K562 (cell line): Measurements from ENCODE around the gene TBC1D25. TPM values are rescaled to one million over a fixed set of nuclear protein-coding genes. Genes with fewer than 3 reads are reported as not detected.

Source experiments
- ATAC-seq: fragments of 200-7000 bp; cut with Tn5 transposase; 3 replicates; pipeline ENCODE4 v1.9.1; 2020; ENCODE audit warnings: moderate library complexity
- BruUV-seq: library from RNA; stranded (reverse); fragments of 400-500 nt; replicated peaks from 2 replicates; lab custom pipeline; 2021; lab: Mats Ljungman, UMichigan
- CTCF ChIA-PET: fragments of 300-600 bp; formaldehyde crosslinking; extraction: SDS; loops from one replicate; lab custom pipeline; 2021; ENCODE audit warnings: low intra/inter-chr PET ratio; lab: Yijun Ruan, JAX
- POLR2A ChIA-PET: fragments of 300-600, 350-650 bp; sonication (Branson Sonifier 250); formaldehyde crosslinking; extraction: SDS; loops from one replicate; lab custom pipeline; 2021; ENCODE audit warnings: antibody characterized with exemption, inconsistent platforms; lab: Yijun Ruan, JAX
- DNase-seq, 4 experiments: peaks; one replicate each; pipeline versions ENCODE4 v3.0.0 to v3.0.0-alpha.2; 2011 to 2018; ENCODE audit warnings: low spot score in 3 of 4, mixed read lengths in 3 of 4; ENCODE audit errors: extremely low read depth in 1 of 4
- FAIRE-seq: peaks from 2 replicates; lab custom pipeline; 2011; peaks lifted over from hg19 to GRCh38; lab: Jason Lieb, UNC
- H2AFZ ChIP-seq: 2 replicates; pipeline ENCODE4 v1.6.0; 2011; ENCODE audit warnings: low read depth, low read length, control low read depth, inconsistent platforms
- H3K27ac ChIP-seq: fragments of 200-600 bp; 3 replicates; pipeline ENCODE4 v1.8.0; 2011; ENCODE audit warnings: low read depth, mild to moderate bottlenecking, control low read depth, inconsistent platforms, low read length, moderate library complexity, mixed read lengths; ENCODE audit errors: extremely low read depth
- H3K27me3 ChIP-seq, 2 experiments: fragments of 300-600 bp in 1 of 2; 2 replicates in 1 of 2; 3 replicates in 1 of 2; pipeline versions ENCODE4 v1.6.0 to v1.8.0; 2011; ENCODE audit warnings: inconsistent platforms in 2 of 2, low read length in 2 of 2, mild to moderate bottlenecking in 1 of 2, mixed read lengths in 1 of 2, moderate library complexity in 1 of 2; ENCODE audit not compliant: control insufficient read depth in 2 of 2, insufficient read depth in 2 of 2
- H3K36me3 ChIP-seq: fragments of 300-600 bp; 3 replicates; pipeline ENCODE4 v1.8.0; 2011; ENCODE audit warnings: mild to moderate bottlenecking, low read length, inconsistent platforms; ENCODE audit not compliant: control insufficient read depth, insufficient read depth
- H3K4me1 ChIP-seq, 2 experiments: fragments of 200-600 bp in 1 of 2; replicated peaks in 1 of 2; 2 replicates in 1 of 2; 3 replicates in 1 of 2; pipeline versions ENCODE4 v1.5.1 to v1.8.0; 2011; ENCODE audit warnings: inconsistent platforms in 2 of 2, low read length in 2 of 2, mild to moderate bottlenecking in 1 of 2, mixed read lengths in 1 of 2, moderate library complexity in 1 of 2; ENCODE audit not compliant: control insufficient read depth in 2 of 2, insufficient read depth in 2 of 2
- H3K4me2 ChIP-seq: 2 replicates; pipeline ENCODE4 v1.6.1; 2011; ENCODE audit warnings: low read length, control low read depth, inconsistent platforms, mixed read lengths; ENCODE audit not compliant: insufficient read depth
- H3K4me3 ChIP-seq: fragments of 200-600 bp; sonication (generic), shearing (Covaris generic); 2 replicates; pipeline ENCODE4 v1.5.1; 2016; ENCODE audit warnings: control low read depth, inconsistent platforms
- H3K79me2 ChIP-seq: fragments of 200-600 bp; 3 replicates; pipeline ENCODE4 v1.8.0; 2011; ENCODE audit warnings: low read length, inconsistent platforms; ENCODE audit not compliant: control insufficient read depth, insufficient read depth
- H3K9ac ChIP-seq, 2 experiments: 2 replicates each; pipeline versions ENCODE4 v1.6.0 to v1.6.1; 2011; ENCODE audit warnings: low read depth in 2 of 2, low read length in 2 of 2, control low read depth in 1 of 2, inconsistent platforms in 1 of 2, mild to moderate bottlenecking in 1 of 2, mixed read lengths in 1 of 2; ENCODE audit not compliant: insufficient read depth in 1 of 2
- H3K9me1 ChIP-seq: one replicate; pipeline ENCODE4 v1.6.0; 2011; ENCODE audit warnings: inconsistent platforms, mild to moderate bottlenecking, low read length, moderate library complexity; ENCODE audit not compliant: control insufficient read depth, insufficient read depth
- H3K9me3 ChIP-seq: replicated peaks from 2 replicates; pipeline ENCODE4 v1.5.1; 2011; ENCODE audit warnings: low read depth, low read length, inconsistent platforms; ENCODE audit not compliant: control insufficient read depth, insufficient read depth
- H4K20me1 ChIP-seq: replicated peaks from 2 replicates; pipeline ENCODE4 v1.6.1; 2011; ENCODE audit warnings: low read length, inconsistent platforms, mixed read lengths; ENCODE audit not compliant: control insufficient read depth, insufficient read depth
- NCOR1 ChIP-seq: fragments of 450-650 bp; IDR thresholded peaks from 2 replicates; pipeline ENCODE4 v1.6.1; 2016; ENCODE audit warnings: mild to moderate bottlenecking, moderate library complexity
- POLR2B ChIP-seq: fragments of 450-650 bp; IDR thresholded peaks from 2 replicates; pipeline ENCODE4 v1.6.1; 2018; ENCODE audit warnings: low read depth; ENCODE audit not compliant: partially characterized antibody
- SMAD4 ChIP-seq: fragments of 250-450 bp; sonication (Bioruptor Pico); conservative IDR thresholded peaks from 2 replicates; pipeline ENCODE4 v1.8.0; 2021; ENCODE audit warnings: inconsistent platforms, mild to moderate bottlenecking, moderate library complexity
- SMARCA5 ChIP-seq: fragments of 450-650 bp; IDR thresholded peaks from 2 replicates; pipeline ENCODE4 v1.6.1; 2016
- ZBTB34 ChIP-seq: fragments of 250-450 bp; sonication (Bioruptor Pico); IDR thresholded peaks from 2 replicates; pipeline ENCODE4 v1.8.0; 2021; ENCODE audit warnings: mild to moderate bottlenecking, moderate library complexity
- ZNF174 ChIP-seq: fragments of 250-450 bp; sonication (Bioruptor Pico); IDR thresholded peaks from 2 replicates; pipeline ENCODE4 v1.4.0; 2020; ENCODE audit warnings: mild to moderate bottlenecking
- ZNF184 ChIP-seq: sonication (generic); formaldehyde crosslinking; IDR thresholded peaks from 2 replicates; pipeline ENCODE4 v1.5.0; 2020; ENCODE audit warnings: missing genetic modification reagents
- ZNF507 ChIP-seq: conservative IDR thresholded peaks from 2 replicates; pipeline ENCODE4 v1.6.1; 2017; ENCODE audit warnings: missing genetic modification characterization, missing compliant biosample characterization
- WGBS: fragments of 100-300 bp; shearing (Covaris generic); methylation state at CpG from one replicate; pipeline ENCODE4 v1.1.6; 2016; ENCODE audit warnings: low coverage, mixed read lengths; ENCODE audit not compliant: insufficient coverage; ENCODE audit errors: missing lambda C conversion rate; 5-methylcytosine and 5-hydroxymethylcytosine counted together
- in situ Hi-C: fragments of 300-500 bp; cut with MboI; formaldehyde crosslinking; loops from 4 replicates; pipeline ENCODE4 v1.15.0; 2018; ENCODE audit warnings: inconsistent platforms, mixed read lengths
- intact Hi-C: fragments of 100-400 bp; cut with micrococcal nuclease; formaldehyde crosslinking; loops from 2 replicates; pipeline ENCODE4 v1.14.2; 2022
- polyA plus RNA-seq, 8 experiments: library from polyadenylated mRNA; depleted of rRNA in 4 of 8; stranded (reverse) in 5 of 8; unstranded in 3 of 8; fragments of >200 nt; fragmentation: Nextera tagmentation in 2 of 8; fragmentation: Illumina TruSeq in 1 of 8; extraction: Ambion mirVana in 2 of 8; extraction: Trizol in 1 of 8; gene quantifications; 2 replicates each; pipeline versions ENCODE4 v1.2.1 to v1.2.3, GENCODE V29; 2011 to 2014; ENCODE audit warnings: inconsistent platforms in 1 of 8, missing spikeins in 1 of 8
- total RNA-seq, 7 experiments: library from RNA; depleted of rRNA in 6 of 7; stranded (reverse); fragments of >200 nt in 6 of 7; fragmentation: Illumina TruSeq in 2 of 7; extraction: Trizol in 2 of 7; gene quantifications; 2 replicates each; pipeline versions ENCODE4 v1.2.1 to v1.2.3, GENCODE V29; 2011 to 2021; ENCODE audit warnings: low replicate concordance in 1 of 7
- TF ChIP-seq, protein P1 (sequence below): sonication (generic); formaldehyde crosslinking; IDR thresholded peaks from 2 replicates; pipeline ENCODE4 v1.8.0; 2022; ENCODE audit warnings: mild to moderate bottlenecking, missing genetic modification reagents

TBC1D25 gene
- total and polyA plus RNA-seq, 9 of the 15 experiments (the other 6 are each of a cell fraction or from before 2014, with no cell fraction given): 0.62 to 10.6 (median 3.9) TPM

DNA sequence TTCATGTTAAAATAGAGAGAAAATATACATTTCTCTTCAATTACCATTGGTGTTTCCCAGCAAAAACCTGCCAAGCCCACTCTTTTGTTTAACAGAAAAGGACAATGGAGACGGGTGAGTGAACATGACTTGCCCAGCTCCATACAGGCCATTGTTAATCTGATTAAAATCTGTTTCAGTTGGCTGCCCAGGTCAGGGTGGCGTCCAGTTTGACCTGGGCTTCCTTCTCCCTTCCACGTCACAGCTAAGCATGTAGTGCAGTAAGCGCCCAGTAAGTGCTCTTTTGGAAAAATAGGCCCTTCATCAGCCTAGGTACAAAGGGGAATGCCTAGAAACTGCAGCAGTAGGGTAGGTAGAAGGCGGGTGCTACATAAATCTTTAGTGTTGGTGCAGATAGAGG, 32.3 kb upstream of the TBC1D25 start:
- H3K79me2 ChIP-seq: peaks cover 5% of the 10 kb centered on the region; the same call in 2 of the 3 replicates
- CTCF ChIA-PET: no interaction called here

More for the DNA sequence above, 32.3 kb upstream of the TBC1D25 start:
- ATAC-seq: no peak
- intact Hi-C loops: no loop called here
- no peak overlapping the region for H3K27ac ChIP-seq
- POLR2A ChIA-PET: interaction anchor here (0.6 to 2.1 kb wide), 3 partner anchors 8 to 15 kb away, joined by 3 to 10 read pairs (median 3); no protein-coding TSS in a partner anchor
- 66% methylated on average over 5 of the region's 5 CpGs for WGBS
- no peaks in the 10 kb centered on the region for H4K20me1 ChIP-seq
- H3K27me3 ChIP-seq: no peaks in the 10 kb centered on the region
- no peak overlapping the region for H3K4me2 ChIP-seq
- H3K4me1 ChIP-seq: peaks cover 5 to 20% of the 10 kb centered on the region in 2 experiments; a peak in 4 of 5 replicates
- H3K9ac ChIP-seq: no peak overlapping the region; a peak in 1 of 4 replicates
- no TSS peak for BruUV-seq
- no peak for DNase-seq
- in situ Hi-C loops: no loop called here
- no peak overlapping the region for H2AFZ ChIP-seq
- H3K4me3 ChIP-seq: no peak overlapping the region
- no peaks in the 10 kb centered on the region for H3K9me3 ChIP-seq
- no peaks in the 10 kb centered on the region for H3K36me3 ChIP-seq
- no peaks in the 10 kb centered on the region for H3K9me1 ChIP-seq
- TF ChIP-seq ZNF507 (tag): no peak
- no peak for TF ChIP-seq POLR2B
- TF ChIP-seq, protein P1, sequence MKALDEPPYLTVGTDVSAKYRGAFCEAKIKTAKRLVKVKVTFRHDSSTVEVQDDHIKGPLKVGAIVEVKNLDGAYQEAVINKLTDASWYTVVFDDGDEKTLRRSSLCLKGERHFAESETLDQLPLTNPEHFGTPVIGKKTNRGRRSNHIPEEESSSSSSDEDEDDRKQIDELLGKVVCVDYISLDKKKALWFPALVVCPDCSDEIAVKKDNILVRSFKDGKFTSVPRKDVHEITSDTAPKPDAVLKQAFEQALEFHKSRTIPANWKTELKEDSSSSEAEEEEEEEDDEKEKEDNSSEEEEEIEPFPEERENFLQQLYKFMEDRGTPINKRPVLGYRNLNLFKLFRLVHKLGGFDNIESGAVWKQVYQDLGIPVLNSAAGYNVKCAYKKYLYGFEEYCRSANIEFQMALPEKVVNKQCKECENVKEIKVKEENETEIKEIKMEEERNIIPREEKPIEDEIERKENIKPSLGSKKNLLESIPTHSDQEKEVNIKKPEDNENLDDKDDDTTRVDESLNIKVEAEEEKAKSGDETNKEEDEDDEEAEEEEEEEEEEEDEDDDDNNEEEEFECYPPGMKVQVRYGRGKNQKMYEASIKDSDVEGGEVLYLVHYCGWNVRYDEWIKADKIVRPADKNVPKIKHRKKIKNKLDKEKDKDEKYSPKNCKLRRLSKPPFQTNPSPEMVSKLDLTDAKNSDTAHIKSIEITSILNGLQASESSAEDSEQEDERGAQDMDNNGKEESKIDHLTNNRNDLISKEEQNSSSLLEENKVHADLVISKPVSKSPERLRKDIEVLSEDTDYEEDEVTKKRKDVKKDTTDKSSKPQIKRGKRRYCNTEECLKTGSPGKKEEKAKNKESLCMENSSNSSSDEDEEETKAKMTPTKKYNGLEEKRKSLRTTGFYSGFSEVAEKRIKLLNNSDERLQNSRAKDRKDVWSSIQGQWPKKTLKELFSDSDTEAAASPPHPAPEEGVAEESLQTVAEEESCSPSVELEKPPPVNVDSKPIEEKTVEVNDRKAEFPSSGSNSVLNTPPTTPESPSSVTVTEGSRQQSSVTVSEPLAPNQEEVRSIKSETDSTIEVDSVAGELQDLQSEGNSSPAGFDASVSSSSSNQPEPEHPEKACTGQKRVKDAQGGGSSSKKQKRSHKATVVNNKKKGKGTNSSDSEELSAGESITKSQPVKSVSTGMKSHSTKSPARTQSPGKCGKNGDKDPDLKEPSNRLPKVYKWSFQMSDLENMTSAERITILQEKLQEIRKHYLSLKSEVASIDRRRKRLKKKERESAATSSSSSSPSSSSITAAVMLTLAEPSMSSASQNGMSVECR (CRISPR knock-in tag): no peak
- TF ChIP-seq SMARCA5: no peak
- no peak for TF ChIP-seq ZNF184
- TF ChIP-seq SMAD4 (CRISPR knock-in tag): no peak
- no peak for TF ChIP-seq NCOR1
- no peak for TF ChIP-seq ZNF174
- TF ChIP-seq ZBTB34 (CRISPR knock-in tag): no peak
- FAIRE-seq: no peak
